Esophagus (tissue), 2 donors: Measurements from ENCODE around the gene KIAA1614. TPM values are rescaled to one million over a fixed set of nuclear protein-coding genes. Genes with fewer than 3 reads are reported as not detected.

ENCODE experiments used
- H3K27ac ChIP-seq, 2 donors: one replicate each; pipeline ENCODE4 v1.5.1; 2013; ENCODE audit warnings: low read depth in 2 of 2, mild to moderate bottlenecking in 2 of 2, inconsistent platforms in 1 of 2, low read length in 1 of 2, moderate library complexity in 1 of 2
- H3K27me3 ChIP-seq, 2 donors: one replicate each; pipeline ENCODE4 v1.6.1; 2013; ENCODE audit warnings: low read length in 2 of 2, control low read depth in 1 of 2, mild to moderate bottlenecking in 1 of 2; ENCODE audit not compliant: insufficient read depth in 2 of 2, control insufficient read depth in 1 of 2
- H3K36me3 ChIP-seq, 2 donors: one replicate each; pipeline ENCODE4 v1.6.1; 2013; ENCODE audit warnings: low read length in 1 of 2; ENCODE audit not compliant: control insufficient read depth in 2 of 2, insufficient read depth in 2 of 2
- H3K4me1 ChIP-seq, 2 donors: one replicate each; pipeline ENCODE4 v1.6.1; 2013; ENCODE audit warnings: low read length in 1 of 2; ENCODE audit not compliant: control insufficient read depth in 2 of 2, insufficient read depth in 2 of 2
- H3K4me3 ChIP-seq, 2 donors: one replicate each; pipeline ENCODE4 v1.5.1; 2013; ENCODE audit warnings: low read length in 2 of 2, mild to moderate bottlenecking in 2 of 2, low read depth in 1 of 2, moderate library complexity in 1 of 2
- H3K9me3 ChIP-seq, 2 donors: one replicate each; pipeline ENCODE4 v1.6.1; 2013; ENCODE audit warnings: mild to moderate bottlenecking in 2 of 2, low read depth in 1 of 2, low read length in 1 of 2, moderate library complexity in 1 of 2; ENCODE audit not compliant: control insufficient read depth in 2 of 2, insufficient read depth in 1 of 2
- WGBS, 2 donors: extraction: QIAGEN DNeasy Blood & Tissue Kit; methylation state at CpG; one replicate each; pipeline ENCODE4 v1.1.7; 2013; 5-methylcytosine and 5-hydroxymethylcytosine counted together
- polyA plus RNA-seq, 2 donors: library from polyadenylated mRNA; stranded (reverse); fragments of 200-250 nt; gene quantifications; one replicate each; pipeline ENCODE4 v1.2.3, GENCODE V29; 2013
- donor health status: healthy with polysubstance abuse.
- donor health status: Bipolar disorder and iron deficiency.

Gene KIAA1614
- polyA plus RNA-seq, 2 donors: 1.0 to 1.5 TPM

DNA sequence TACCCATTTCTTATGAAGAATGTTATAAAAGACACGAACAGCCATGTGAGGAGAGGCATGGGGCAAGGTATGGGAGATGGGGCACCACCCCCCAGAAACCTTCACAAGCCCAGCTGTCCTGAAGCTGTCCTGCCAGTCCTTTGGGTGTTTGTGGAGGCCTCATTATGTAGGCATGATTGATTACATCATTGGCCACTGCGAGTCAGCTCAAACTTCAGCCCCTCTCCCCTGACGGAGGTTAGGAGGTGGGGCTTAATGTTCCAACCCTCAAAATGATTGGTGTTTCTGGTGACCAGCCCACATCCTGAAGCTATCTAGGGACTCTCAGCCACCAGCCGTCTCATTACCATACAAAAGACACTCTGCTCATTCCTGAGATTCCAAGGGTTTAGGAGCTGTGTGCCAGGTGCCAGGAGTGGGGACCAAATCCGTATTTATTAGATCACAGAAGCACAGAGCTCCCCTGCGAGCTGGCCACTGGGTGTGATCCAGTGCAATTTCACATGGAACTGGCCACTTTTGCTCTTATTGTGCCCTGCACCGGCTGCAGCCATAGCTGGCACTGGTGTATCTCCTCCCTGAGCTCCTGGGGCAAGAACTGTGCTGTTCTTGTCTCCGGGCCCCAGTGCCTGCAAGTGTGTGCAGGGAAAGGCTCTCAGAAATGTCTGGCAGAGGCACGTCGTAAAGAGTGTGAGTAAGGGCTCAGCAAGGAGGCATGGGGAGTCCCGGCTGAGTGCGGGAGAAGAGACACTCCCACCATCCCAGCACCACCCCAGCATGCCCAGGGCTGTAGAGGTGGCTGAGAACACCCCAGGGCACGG is 10.5 kb downstream of the KIAA1614 start:
- WGBS, 2 donors: 38 to 46% methylated on average over 13 of the region's 13 CpGs

DNA sequence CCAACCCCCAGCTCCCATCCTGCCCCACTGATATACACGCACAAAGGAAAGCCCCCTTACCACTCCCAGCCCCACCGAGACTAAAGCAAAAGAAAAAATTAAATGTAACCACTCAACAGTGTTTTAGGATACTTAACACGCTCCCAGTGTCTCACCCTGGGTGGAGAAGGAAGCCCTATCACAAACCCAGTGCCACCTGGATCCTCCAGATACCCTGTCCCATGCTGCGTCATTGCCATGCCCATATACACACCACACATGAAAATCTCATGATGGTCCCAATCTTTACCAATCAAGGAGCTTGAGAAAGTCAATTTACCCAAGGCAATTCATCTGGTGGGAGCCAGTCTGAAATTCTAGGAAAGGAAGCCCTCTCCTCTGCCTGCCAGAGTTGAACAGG is 11.2 kb downstream of the KIAA1614 start:
- no peaks in the 10 kb centered on the region for H3K27me3 ChIP-seq
- H3K36me3 ChIP-seq: peaks cover 0 to 2% of the 10 kb centered on the region in 2 donors
- WGBS, 2 donors: 57 to 79% methylated on average over 4 of the region's 4 CpGs

More for the DNA sequence above, 10.5 kb downstream of the KIAA1614 start:
- Histone ChIP-seq H3K4me1 (peaks cover 8% of the 10 kb centered on the region in 2 donors), H3K27me3 (no peaks in the 10 kb centered on the region), H3K9me3 (no peaks in the 10 kb centered on the region), H3K36me3 (peaks cover 0 to 2% of the 10 kb centered on the region in 2 donors), H3K4me3 (no peak overlapping the region), H3K27ac (peak overlapping the region in 1 of 2 donors; percentile 6)

DNA sequence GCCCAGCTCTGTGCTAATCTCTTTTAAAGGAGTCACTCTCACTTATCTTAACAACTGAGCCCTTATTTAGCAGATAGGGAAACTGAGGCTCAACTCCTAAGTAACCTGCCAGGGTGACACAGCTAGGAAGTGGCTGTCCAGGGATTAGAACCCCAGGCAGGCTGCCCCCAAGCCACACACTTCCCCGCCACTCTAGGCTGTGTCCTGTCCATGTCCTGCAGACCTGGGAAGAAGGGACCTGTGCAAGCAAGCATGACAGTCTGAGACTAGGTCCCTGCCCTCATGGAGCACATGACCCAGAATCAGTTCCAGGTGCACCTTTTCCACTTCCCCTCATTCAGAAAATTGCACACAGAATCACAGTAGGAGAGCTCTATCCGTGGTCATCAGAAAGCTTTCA is 12.2 kb downstream of the KIAA1614 start:
- WGBS, 2 donors: 88 to 95% methylated on average over 2 of the region's 2 CpGs
- Histone ChIP-seq H3K27ac (no peak overlapping the region), H3K4me1 (peaks cover 8% of the 10 kb centered on the region in 2 donors), H3K9me3 (no peaks in the 10 kb centered on the region), H3K27me3 (no peaks in the 10 kb centered on the region), H3K36me3 (peaks cover 0 to 4% of the 10 kb centered on the region in 2 donors), H3K4me3 (no peak overlapping the region)

More for the DNA sequence above, 11.2 kb downstream of the KIAA1614 start:
- Histone ChIP-seq H3K27ac (peak overlapping the region in 1 of 2 donors; percentile 6), H3K9me3 (no peaks in the 10 kb centered on the region), H3K4me3 (no peak overlapping the region), H3K4me1 (peaks cover 8% of the 10 kb centered on the region in 2 donors)

DNA sequence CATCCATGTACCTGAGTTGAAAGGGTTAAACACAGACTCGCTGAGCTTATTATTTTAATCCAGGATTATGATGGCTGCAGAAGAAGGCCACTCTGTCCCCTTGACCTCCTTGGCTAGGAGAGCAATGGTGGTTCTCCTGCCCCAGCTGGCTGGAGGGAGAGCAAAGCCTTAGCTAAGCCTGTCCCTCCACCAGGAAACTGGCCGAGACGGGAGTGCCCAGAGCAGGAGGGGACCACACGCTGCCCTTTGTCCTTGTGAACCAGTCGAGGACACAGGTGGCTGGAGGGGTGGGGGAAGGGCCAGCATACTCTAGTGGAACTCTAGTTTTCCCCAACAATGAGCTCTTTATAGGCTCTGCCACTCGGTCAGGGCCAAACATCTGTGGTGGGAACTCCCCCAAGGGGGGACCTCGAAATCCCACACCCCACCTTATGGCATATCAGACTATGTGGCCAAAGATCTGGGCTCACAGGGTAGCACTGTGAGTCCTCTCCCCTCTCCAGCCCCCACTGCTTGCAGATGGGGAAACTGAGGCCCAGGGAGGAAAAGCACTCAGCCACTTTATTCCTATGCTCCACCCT is 12.9 kb downstream of the KIAA1614 start:
- Histone ChIP-seq H3K27ac (peak overlapping the region in 1 of 2 donors; percentile 20), H3K36me3 (peaks cover 0 to 4% of the 10 kb centered on the region in 2 donors), H3K27me3 (no peaks in the 10 kb centered on the region), H3K9me3 (no peaks in the 10 kb centered on the region), H3K4me1 (peaks cover 8% of the 10 kb centered on the region in 2 donors), H3K4me3 (no peak overlapping the region)
- WGBS, 2 donors: 46 to 66% methylated on average over 7 of the region's 7 CpGs

DNA sequence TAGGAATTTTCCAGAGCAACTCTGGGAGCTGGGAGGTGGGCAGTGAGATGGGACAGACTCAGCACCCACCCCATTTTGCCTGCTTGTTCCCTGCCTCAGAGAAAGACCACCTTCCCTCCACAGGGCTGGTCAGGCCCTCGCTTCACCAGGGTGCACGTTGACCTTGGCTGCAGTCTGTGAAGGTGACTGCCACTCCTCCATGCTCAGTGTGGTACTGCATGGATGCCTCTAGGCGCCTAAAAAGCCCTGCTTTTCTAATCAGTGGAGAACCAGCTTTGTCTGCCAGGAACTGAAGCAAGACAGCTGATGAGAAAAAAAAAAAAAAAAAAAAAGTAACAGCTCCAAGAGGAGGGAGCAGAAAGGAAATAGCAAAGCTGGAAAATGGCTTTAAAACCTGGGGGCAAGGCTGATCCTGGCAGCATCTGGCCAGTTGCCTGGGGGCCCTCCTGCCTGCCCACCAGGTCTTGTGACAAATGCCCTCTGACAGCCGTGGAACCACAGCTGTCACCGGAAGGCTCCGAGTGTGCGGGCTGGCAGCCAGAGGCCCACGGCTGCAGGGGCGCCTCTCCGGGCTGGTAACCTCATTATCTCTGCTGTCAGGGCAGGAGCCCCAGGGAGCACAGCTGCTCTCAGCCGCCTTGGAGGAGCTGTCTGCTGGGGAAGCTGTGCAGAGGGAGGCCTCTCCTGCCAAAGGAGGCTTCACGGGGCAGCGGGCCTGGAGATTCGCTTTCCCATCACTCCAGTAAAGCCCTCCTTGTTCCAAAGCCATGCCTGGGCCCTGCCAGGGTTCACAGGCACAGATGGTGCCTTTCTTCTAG is 13.7 kb downstream of the KIAA1614 start:
- Histone ChIP-seq H3K27ac (peak overlapping the region; percentile 15 to 69), H3K27me3 (no peaks in the 10 kb centered on the region), H3K36me3 (peaks cover 0 to 4% of the 10 kb centered on the region in 2 donors), H3K9me3 (no peaks in the 10 kb centered on the region), H3K4me3 (no peak overlapping the region), H3K4me1 (peaks cover 8% of the 10 kb centered on the region in 2 donors)
- WGBS, 2 donors: 21 to 26% methylated on average over 14 of the region's 14 CpGs

DNA sequence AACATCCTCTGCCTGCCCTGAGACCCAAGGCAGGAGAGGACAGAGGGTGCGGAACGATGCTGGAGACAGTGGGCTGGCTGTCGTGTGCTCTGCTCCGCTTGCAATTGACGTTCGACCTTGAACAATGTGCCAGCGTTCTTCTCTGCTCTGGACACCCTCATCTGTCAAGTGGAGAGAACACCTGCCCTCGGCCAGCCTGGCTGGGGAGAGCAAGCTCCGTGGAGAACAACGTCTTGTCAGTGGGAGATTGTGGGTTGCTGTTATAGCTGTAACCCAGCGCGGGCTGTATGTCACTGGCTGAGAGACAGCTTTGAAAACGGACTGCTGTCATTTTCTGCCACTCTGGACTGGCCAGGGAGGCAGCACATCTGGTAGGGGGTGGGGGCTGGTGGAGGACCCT is 14.7 kb downstream of the KIAA1614 start:
- H3K4me3 ChIP-seq: no peak overlapping the region
- 66 to 76% methylated on average over 13 of the region's 13 CpGs for WGBS, 2 donors
- H3K9me3 ChIP-seq: no peaks in the 10 kb centered on the region
- peaks cover 8% of the 10 kb centered on the region in 2 donors for H3K4me1 ChIP-seq
- H3K36me3 ChIP-seq: peaks cover 0 to 4% of the 10 kb centered on the region in 2 donors
- H3K27me3 ChIP-seq: no peaks in the 10 kb centered on the region
- peak overlapping the region in 1 of 2 donors; percentile 69 for H3K27ac ChIP-seq

DNA sequence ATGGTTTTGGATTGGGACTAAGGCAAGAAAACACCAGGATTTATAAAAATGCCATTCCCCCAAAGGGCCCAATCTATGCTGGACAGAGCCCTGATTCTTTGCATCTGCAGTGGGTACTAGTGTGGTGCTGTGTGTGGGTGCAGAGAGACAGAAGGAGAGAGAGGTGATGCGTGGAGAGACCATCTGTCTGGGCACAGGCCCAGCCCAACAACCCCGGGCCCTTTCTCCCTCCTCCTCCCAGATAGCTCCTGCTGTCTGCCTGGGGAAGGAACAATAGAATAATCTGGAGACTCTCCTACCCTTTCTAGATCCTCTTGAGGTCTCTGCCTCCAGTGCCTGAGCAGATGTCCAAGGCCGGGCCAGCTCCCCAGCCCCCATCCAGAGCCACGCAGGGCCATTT is 15.1 kb downstream of the KIAA1614 start:
- H3K4me3 ChIP-seq: no peak overlapping the region
- H3K36me3 ChIP-seq: peaks cover 0 to 4% of the 10 kb centered on the region in 2 donors
- H3K27me3 ChIP-seq: no peaks in the 10 kb centered on the region
- WGBS, 2 donors: 46 to 48% methylated on average over 4 of the region's 4 CpGs
- peaks cover 8% of the 10 kb centered on the region in 2 donors for H3K4me1 ChIP-seq
- no peaks in the 10 kb centered on the region for H3K9me3 ChIP-seq
- H3K27ac ChIP-seq: peak overlapping the region in 1 of 2 donors; percentile 33

DNA sequence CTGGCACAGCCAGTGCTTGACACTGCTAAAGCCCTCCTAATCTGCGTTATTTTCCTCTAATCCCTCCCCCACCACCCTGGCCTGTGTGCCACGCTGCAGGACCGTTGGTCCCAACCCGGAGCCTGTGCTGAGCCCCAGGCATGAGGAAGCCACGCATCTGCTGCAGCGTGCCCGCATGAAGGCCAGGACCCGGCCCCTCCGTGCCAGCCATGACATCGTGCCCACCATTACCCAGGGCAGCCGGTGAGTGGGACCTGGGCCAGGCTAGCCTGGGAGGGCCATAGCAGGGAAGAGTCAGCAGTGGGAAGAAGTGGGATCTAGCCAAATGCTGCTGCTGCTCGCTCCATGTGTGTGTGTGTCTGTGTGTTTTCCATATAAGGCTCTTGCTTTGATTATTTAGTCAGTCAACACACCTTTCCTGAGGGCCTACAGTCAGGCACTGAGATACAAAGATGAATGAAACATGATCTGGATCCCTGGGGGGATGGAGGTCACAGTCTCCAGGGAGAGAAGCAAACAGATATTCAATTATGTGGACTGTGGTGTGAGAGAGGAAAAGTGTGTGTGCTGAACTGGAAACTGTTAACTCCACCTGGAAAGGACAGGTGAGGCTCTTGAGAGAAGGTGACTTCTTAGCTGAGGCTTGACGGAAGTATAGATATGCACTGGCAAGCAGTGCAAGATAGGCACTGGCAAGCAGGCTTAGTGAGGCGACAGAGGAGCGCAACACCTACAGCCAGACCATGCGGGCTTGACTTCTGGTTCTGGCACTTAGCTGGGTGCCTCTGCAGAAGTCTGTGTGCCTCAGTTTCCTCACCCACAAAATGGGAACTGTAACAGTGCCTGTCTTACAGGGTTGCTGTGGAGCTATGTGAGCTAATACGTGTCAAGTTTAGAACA is 15.9 kb downstream of the KIAA1614 start:
- H3K4me1 ChIP-seq: peaks cover 2 to 4% of the 10 kb centered on the region in 2 donors
- H3K36me3 ChIP-seq: peaks cover 0 to 4% of the 10 kb centered on the region in 2 donors
- no peak overlapping the region for H3K4me3 ChIP-seq
- H3K27ac ChIP-seq: no peak overlapping the region
- WGBS, 2 donors: 69 to 71% methylated on average over 17 of the region's 17 CpGs
- no peaks in the 10 kb centered on the region for H3K9me3 ChIP-seq
- H3K27me3 ChIP-seq: no peaks in the 10 kb centered on the region
